Spleen (tissue), 11 donors: ENCODE measurements around the gene SLAMF9. TPM values are rescaled to one million over a fixed set of nuclear protein-coding genes. Genes with fewer than 3 reads are reported as not detected.

Source experiments
- DNase-seq: peaks from one replicate; pipeline ENCODE4 v3.0.0-alpha.2; 2020
- H3K27ac ChIP-seq, 8 donors: fragments of 200-600 bp; sonication (generic) in 7 of 8; 1 replicate in 4 of 8; 2 replicates in 4 of 8; pipeline versions ENCODE4 v1.5.0 to v1.8.0; 2016 to 2021; ENCODE audit warnings: inconsistent platforms in 4 of 8, mild to moderate bottlenecking in 4 of 8, moderate library complexity in 1 of 8
- H3K27me3 ChIP-seq, 7 donors: fragments of 200-600 bp; sonication (generic) in 6 of 7; replicated peaks in 1 of 7; 1 replicate in 4 of 7; 2 replicates in 3 of 7; pipeline versions ENCODE4 v1.5.0 to v1.8.0; 2016 to 2021; ENCODE audit warnings: inconsistent platforms in 3 of 7, mild to moderate bottlenecking in 1 of 7
- H3K36me3 ChIP-seq, 6 donors: fragments of 200-600 bp; sonication (generic) in 5 of 6; 1 replicate in 4 of 6; 2 replicates in 2 of 6; pipeline versions ENCODE4 v1.5.0 to v1.8.0; 2016 to 2021; ENCODE audit warnings: inconsistent platforms in 2 of 6
- H3K4me1 ChIP-seq, 6 donors: fragments of 200-600 bp; sonication (generic) in 5 of 6; 1 replicate in 3 of 6; 2 replicates in 3 of 6; pipeline versions ENCODE4 v1.5.0 to v1.8.0; 2016 to 2021; ENCODE audit warnings: inconsistent platforms in 3 of 6
- H3K4me3 ChIP-seq, 8 donors: fragments of 200-600 bp; sonication (generic) in 7 of 8; 1 replicate in 4 of 8; 2 replicates in 4 of 8; pipeline versions ENCODE4 v1.5.0 to v1.8.0; 2016 to 2021; ENCODE audit warnings: inconsistent platforms in 4 of 8, mild to moderate bottlenecking in 4 of 8, moderate library complexity in 2 of 8
- H3K9me3 ChIP-seq, 8 donors: fragments of 200-600 bp; sonication (generic) in 7 of 8; 1 replicate in 4 of 8; 2 replicates in 4 of 8; pipeline versions ENCODE4 v1.5.0 to v1.8.0; 2016 to 2021; ENCODE audit warnings: inconsistent platforms in 4 of 8
- POLR2A ChIP-seq, 3 donors: fragments of 450-650 bp; IDR thresholded peaks; one replicate each; pipeline ENCODE4 v1.5.1; 2017; ENCODE audit warnings: antibody characterized with exemption in 3 of 3, mild to moderate bottlenecking in 1 of 3
- POLR2AphosphoS5 ChIP-seq, 3 donors: sonication (generic); formaldehyde crosslinking; IDR thresholded peaks; one replicate each; pipeline ENCODE4 v1.5.1; 2017; ENCODE audit warnings: antibody characterized with exemption in 3 of 3
- WGBS, 5 donors: extraction: QIAGEN DNeasy Blood & Tissue Kit in 3 of 5; methylation state at CpG; one replicate each; pipeline versions ENCODE4 v1.1.5 to v1.1.7; 2013 to 2018; 5-methylcytosine and 5-hydroxymethylcytosine counted together
- intact Hi-C: fragments of 100-400 bp; cut with DNase I; formaldehyde crosslinking; loops from one replicate; pipeline ENCODE4 v1.15.0; 2023; ENCODE audit warnings: low total_unique reads
- polyA plus RNA-seq, 3 donors: library from polyadenylated mRNA; stranded (reverse); fragments of 200-250 nt; gene quantifications; one replicate each; pipeline ENCODE4 v1.2.1, GENCODE V29; 2013
- total RNA-seq, 7 donors: library from RNA; depleted of rRNA in 3 of 7; stranded (reverse); fragments of >200 nt in 3 of 7; fragmentation: NEBNext Ultra II Directional in 4 of 7; extraction: Animal tissue kit (Norgen Biotek cat#: 25700) in 4 of 7; gene quantifications; one replicate each; pipeline versions ENCODE4 v1.1.0 to v1.2.1, GENCODE V29; 2016 to 2021
- TF ChIP-seq, protein P1 (sequence below), 11 experiments: fragments of 200-600 bp in 7 of 11; fragments of 450-650 bp in 4 of 11; sonication (generic) in 4 of 11; IDR thresholded peaks in 8 of 11; conservative IDR thresholded peaks in 3 of 11; 1 replicate in 7 of 11; 2 replicates in 4 of 11; pipeline versions ENCODE4 v1.4.0 to v1.8.0; 2016 to 2021; ENCODE audit warnings: antibody characterized with exemption in 11 of 11, inconsistent platforms in 4 of 11, mild to moderate bottlenecking in 1 of 11
- donor health status: healthy with polysubstance abuse.
- donor health status: DM: no; HTN: no; CAD: no; lungs with moderate emphysema.
- donor health status: DM: no; HTN: no; CAD: no.
- donor health status: Bipolar disorder and iron deficiency.
- donor health status: healthy.
- donor health status: DM: no; HTN: no; CAD: no.
- donor health status: DM: yes; HTN: yes; CAD: no.

Gene SLAMF9
- total and polyA plus RNA-seq, 10 donors: 0.14 to 1.3 (median 0.46) TPM; not detected in 4

DNA sequence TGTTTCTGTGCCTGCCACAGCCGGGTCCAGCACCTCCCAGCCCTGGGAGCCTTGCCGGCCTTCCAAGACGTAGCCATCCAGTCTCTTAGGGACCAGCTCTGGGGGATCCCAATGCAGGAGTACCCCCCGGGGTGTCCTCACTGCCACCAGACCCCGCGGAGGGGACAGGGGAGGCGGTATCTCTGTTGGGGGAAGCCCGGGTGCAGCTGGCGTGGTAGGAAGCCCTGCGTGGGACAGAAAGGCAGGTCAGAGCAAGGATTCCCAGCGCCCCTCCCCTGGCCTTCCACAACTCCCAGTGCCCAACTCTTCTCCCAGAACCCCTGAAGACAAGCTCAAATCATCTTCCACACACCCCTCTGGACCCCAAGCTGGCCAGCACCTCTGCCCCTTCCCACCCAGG, 23.8 kb downstream of the SLAMF9 start:
- H3K9me3 ChIP-seq: no peaks in the 10 kb centered on the region
- 88 to 93% (median 90%) methylated on average over 7 to 11 of the region's 11 CpGs for WGBS, 5 donors
- H3K4me1 ChIP-seq: peaks cover 7 to 41% (median 26%) of the 10 kb centered on the region in 6 donors
- TF ChIP-seq POLR2AphosphoS5 (IDR thresholded peaks at IDR 0.05): no peak
- TF ChIP-seq POLR2A (IDR thresholded peaks at IDR 0.05): no peak
- TF ChIP-seq, protein P1, sequence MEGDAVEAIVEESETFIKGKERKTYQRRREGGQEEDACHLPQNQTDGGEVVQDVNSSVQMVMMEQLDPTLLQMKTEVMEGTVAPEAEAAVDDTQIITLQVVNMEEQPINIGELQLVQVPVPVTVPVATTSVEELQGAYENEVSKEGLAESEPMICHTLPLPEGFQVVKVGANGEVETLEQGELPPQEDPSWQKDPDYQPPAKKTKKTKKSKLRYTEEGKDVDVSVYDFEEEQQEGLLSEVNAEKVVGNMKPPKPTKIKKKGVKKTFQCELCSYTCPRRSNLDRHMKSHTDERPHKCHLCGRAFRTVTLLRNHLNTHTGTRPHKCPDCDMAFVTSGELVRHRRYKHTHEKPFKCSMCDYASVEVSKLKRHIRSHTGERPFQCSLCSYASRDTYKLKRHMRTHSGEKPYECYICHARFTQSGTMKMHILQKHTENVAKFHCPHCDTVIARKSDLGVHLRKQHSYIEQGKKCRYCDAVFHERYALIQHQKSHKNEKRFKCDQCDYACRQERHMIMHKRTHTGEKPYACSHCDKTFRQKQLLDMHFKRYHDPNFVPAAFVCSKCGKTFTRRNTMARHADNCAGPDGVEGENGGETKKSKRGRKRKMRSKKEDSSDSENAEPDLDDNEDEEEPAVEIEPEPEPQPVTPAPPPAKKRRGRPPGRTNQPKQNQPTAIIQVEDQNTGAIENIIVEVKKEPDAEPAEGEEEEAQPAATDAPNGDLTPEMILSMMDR (IDR thresholded peaks at IDR 0.05 in 8 of 11, conservative IDR thresholded peaks at IDR 0.05 in 3 of 11): no peak
- DNase-seq: no peak
- H3K4me3 ChIP-seq: no peak overlapping the region
- H3K27ac ChIP-seq: peak overlapping the region in 3 of 8 donors; percentile 18 to 57 (median 25)
- H3K27me3 ChIP-seq: no peaks in the 10 kb centered on the region
- intact Hi-C loops: no loop called here
- no peaks in the 10 kb centered on the region for H3K36me3 ChIP-seq

- no peaks in the 10 kb centered on the region for H3K9me3 ChIP-seq
- DNase-seq: peak; percentile 83
- H3K4me3 ChIP-seq: peak overlapping the region in 5 of 8 donors; percentile 7 to 60 (median 23)
- peaks cover 7 to 48% (median 26%) of the 10 kb centered on the region in 6 donors for H3K4me1 ChIP-seq
- intact Hi-C loops: no loop called here
- no peaks in the 10 kb centered on the region for H3K36me3 ChIP-seq
- TF ChIP-seq POLR2A (IDR thresholded peaks at IDR 0.05): no peak
- TF ChIP-seq, protein P1 (IDR thresholded peaks at IDR 0.05 in 8 of 11, conservative IDR thresholded peaks at IDR 0.05 in 3 of 11): no peak
- TF ChIP-seq POLR2AphosphoS5 (IDR thresholded peaks at IDR 0.05): peak in 2 of 3 donors; percentile 55 to 56
- H3K27ac ChIP-seq: peak overlapping the region in 5 of 8 donors; percentile 7 to 57 (median 18)
- no peaks in the 10 kb centered on the region for H3K27me3 ChIP-seq
- 77 to 90% (median 84%) methylated on average over 39 to 48 of the region's 48 CpGs for WGBS, 5 donors
These were observed 24.6 kb downstream of the SLAMF9 start for GRCh38 chr1:159929155-159930051.

GRCh38 chr1:159928491-159929050, 25.5 kb downstream of the SLAMF9 start:
- intact Hi-C loops: no loop called here
- H3K27ac ChIP-seq: peak overlapping the region in 4 of 8 donors; percentile 13 to 57 (median 22)
- no peaks in the 10 kb centered on the region for H3K9me3 ChIP-seq
- TF ChIP-seq POLR2AphosphoS5 (IDR thresholded peaks at IDR 0.05) (no peak), POLR2A (IDR thresholded peaks at IDR 0.05) (no peak)
- TF ChIP-seq, protein P1 (IDR thresholded peaks at IDR 0.05 in 8 of 11, conservative IDR thresholded peaks at IDR 0.05 in 3 of 11): no peak
- H3K27me3 ChIP-seq: no peaks in the 10 kb centered on the region
- H3K4me1 ChIP-seq: peaks cover 7 to 56% (median 26%) of the 10 kb centered on the region in 6 donors
- peak overlapping the region in 3 of 8 donors; percentile 23 to 60 (median 29) for H3K4me3 ChIP-seq
- no peaks in the 10 kb centered on the region for H3K36me3 ChIP-seq
- 87 to 96% (median 94%) methylated on average over 11 to 18 of the region's 18 CpGs for WGBS, 5 donors
- DNase-seq: peak; percentile 76
